GM12878 (cell line): ENCODE data around the gene NOS1AP. TPM values are rescaled to one million over a fixed set of nuclear protein-coding genes. Genes with fewer than 3 reads are reported as not detected.
A peak's percentile ranks its signal among the peaks of the same experiment; 100 is the strongest.

ENCODE experiments used
- ATAC-seq: fragments of 200-7000 bp; cut with Tn5 transposase; 3 replicates; pipeline ENCODE4 v1.9.1; 2020; ENCODE audit warnings: mild to moderate bottlenecking, moderate library complexity
- BruUV-seq: library from RNA; stranded (reverse); fragments of 400-500 nt; replicated peaks from 2 replicates; lab custom pipeline; 2021; lab: Mats Ljungman, UMichigan
- CTCF ChIA-PET: fragments of 300-600 bp; sonication (Branson Sonifier 250); formaldehyde crosslinking; extraction: SDS; loops from one replicate; lab custom pipeline; 2021; ENCODE audit warnings: inconsistent platforms; lab: Yijun Ruan, JAX
- POLR2A ChIA-PET: fragments of 350-600 bp; formaldehyde crosslinking; extraction: SDS; loops from one replicate; lab custom pipeline; 2021; ENCODE audit warnings: inconsistent platforms; lab: Charles Lee
- RAD21 ChIA-PET: fragments of 300-600 bp; sonication (Branson Sonifier 250); formaldehyde crosslinking; loops from one replicate; lab custom pipeline; 2023; ENCODE audit warnings: antibody characterized with exemption; ENCODE audit not compliant: unreplicated experiment; lab: Charles Lee
- SMC1A ChIA-PET: fragments of 300-600 bp; sonication (Branson Sonifier 250); formaldehyde crosslinking; loops from one replicate; lab custom pipeline; 2023; ENCODE audit not compliant: unreplicated experiment, uncharacterized antibody; lab: Charles Lee
- DNase-seq: peaks from one replicate; pipeline ENCODE4 v3.0.0-alpha.2; 2011; ENCODE audit warnings: low read depth, low spot score
- FAIRE-seq: peaks from 3 replicates; lab custom pipeline; 2011; peaks lifted over from hg19 to GRCh38; lab: Jason Lieb, UNC
- H2AFZ ChIP-seq: 2 replicates; pipeline ENCODE4 v1.6.0; 2011; ENCODE audit warnings: low read depth, low read length, control low read depth; ENCODE audit not compliant: control insufficient read depth
- H3K27ac ChIP-seq: 2 replicates; pipeline ENCODE4 v1.5.1; 2011; ENCODE audit warnings: control low read depth; ENCODE audit not compliant: control insufficient read depth, insufficient read depth
- H3K27me3 ChIP-seq, 2 experiments: replicated peaks in 1 of 2; 2 replicates each; pipeline versions ENCODE4 v1.6.0 to v1.6.1; 2011; ENCODE audit warnings: low read length in 1 of 2; ENCODE audit not compliant: control insufficient read depth in 2 of 2, insufficient read depth in 2 of 2
- H3K36me3 ChIP-seq, 2 experiments: 2 replicates each; pipeline ENCODE4 v1.5.1; 2011; ENCODE audit warnings: low read length in 1 of 2; ENCODE audit not compliant: control insufficient read depth in 2 of 2, insufficient read depth in 2 of 2
- H3K4me1 ChIP-seq: 2 replicates; pipeline ENCODE4 v1.6.1; 2011; ENCODE audit warnings: mild to moderate bottlenecking, low read length, moderate library complexity, mixed read lengths; ENCODE audit not compliant: control insufficient read depth, insufficient read depth
- H3K4me2 ChIP-seq: 2 replicates; pipeline ENCODE4 v1.6.0; 2011; ENCODE audit warnings: control low read depth; ENCODE audit not compliant: control insufficient read depth, insufficient read depth
- H3K4me3 ChIP-seq: fragments of 200-600 bp; sonication (generic); 2 replicates; pipeline ENCODE4 v1.5.1; 2016
- H3K79me2 ChIP-seq: 2 replicates; pipeline ENCODE4 v1.6.0; 2011; ENCODE audit warnings: low read length; ENCODE audit not compliant: control insufficient read depth, insufficient read depth
- H3K9ac ChIP-seq: 2 replicates; pipeline ENCODE4 v1.8.0; 2011; ENCODE audit warnings: low read length, control low read depth, mixed read lengths; ENCODE audit not compliant: control insufficient read depth, insufficient read depth
- H3K9me3 ChIP-seq: replicated peaks from 3 replicates; pipeline ENCODE4 v1.5.1; 2011; ENCODE audit warnings: mild to moderate bottlenecking, low read length; ENCODE audit not compliant: control insufficient read depth, insufficient read depth
- H4K20me1 ChIP-seq: 2 replicates; pipeline ENCODE4 v1.6.0; 2011; ENCODE audit not compliant: control insufficient read depth, insufficient read depth
- ETV6 ChIP-seq, 2 experiments: fragments of 450-650 bp in 1 of 2; IDR thresholded peaks in 1 of 2; conservative IDR thresholded peaks in 1 of 2; 2 replicates each; pipeline ENCODE4 v1.6.1; 2014; ENCODE audit warnings: antibody characterized with exemption in 1 of 2, borderline replicate concordance in 1 of 2, low read depth in 1 of 2, mild to moderate bottlenecking in 1 of 2, moderate library complexity in 1 of 2
- KLF5 ChIP-seq: fragments of 450-650 bp; IDR thresholded peaks from 2 replicates; pipeline ENCODE4 v1.6.1; 2014; ENCODE audit warnings: mild to moderate bottlenecking; ENCODE audit not compliant: partially characterized antibody
- MLLT1 ChIP-seq: fragments of 450-650 bp; IDR thresholded peaks from 2 replicates; pipeline ENCODE4 v1.6.1; 2016; ENCODE audit warnings: mild to moderate bottlenecking
- MTA3 ChIP-seq: IDR thresholded peaks from 2 replicates; pipeline ENCODE4 v1.6.1; 2012; ENCODE audit warnings: low read length, inconsistent platforms, borderline replicate concordance
- NRF1 ChIP-seq: conservative IDR thresholded peaks from 2 replicates; pipeline ENCODE4 v1.6.1; 2011; ENCODE audit warnings: mild to moderate bottlenecking, low read depth, low read length, improper control_type of control experiment
- POU2F2 ChIP-seq: IDR thresholded peaks from 3 replicates; pipeline ENCODE4 v1.6.1; 2011; ENCODE audit warnings: low read depth, mild to moderate bottlenecking, low read length, borderline replicate concordance
- RBBP5 ChIP-seq: fragments of 200-600 bp; sonication (generic); conservative IDR thresholded peaks from 2 replicates; pipeline ENCODE4 v1.6.1; 2016
- RUNX3 ChIP-seq: IDR thresholded peaks from 2 replicates; pipeline ENCODE4 v1.6.1; 2012; ENCODE audit warnings: low read length, inconsistent platforms
- SIN3A ChIP-seq: IDR thresholded peaks from 2 replicates; pipeline ENCODE4 v1.6.1; 2012; ENCODE audit warnings: low read depth, low read length, improper control_type of control experiment
- SUZ12 ChIP-seq: fragments of 200-600 bp; sonication (generic); IDR thresholded peaks from one replicate; pipeline ENCODE4 v1.6.1; 2018; ENCODE audit warnings: antibody characterized with exemption, mild to moderate bottlenecking; ENCODE audit not compliant: unreplicated experiment
- TAF1 ChIP-seq: IDR thresholded peaks from 2 replicates; pipeline ENCODE4 v1.6.1; 2011; ENCODE audit warnings: mild to moderate bottlenecking, low read depth, low read length, borderline replicate concordance
- ZBED1 ChIP-seq: IDR thresholded peaks from 2 replicates; pipeline ENCODE4 v1.6.1; 2016; ENCODE audit warnings: borderline replicate concordance
- WGBS: methylation state at CpG from one replicate; pipeline ENCODE4 v1.1.6; 2016; ENCODE audit warnings: low lambda C conversion rate; ENCODE audit not compliant: insufficient replicate concordance, insufficient coverage; ENCODE audit errors: missing lambda C conversion rate; 5-methylcytosine and 5-hydroxymethylcytosine counted together
- in situ Hi-C: fragments of 300-500 bp; cut with MboI; formaldehyde crosslinking; loops from 9 replicates; pipeline ENCODE4 v1.14.3; 2018; ENCODE audit warnings: mixed read lengths
- intact Hi-C: fragments of 100-400 bp; cut with micrococcal nuclease; formaldehyde crosslinking; loops from one replicate; pipeline ENCODE4 v1.14.2; 2022; ENCODE audit not compliant: unreplicated experiment
- polyA plus RNA-seq, 11 experiments: library from polyadenylated mRNA; depleted of rRNA in 4 of 11; unstranded in 6 of 11; stranded (reverse) in 5 of 11; fragments of >200 nt; fragmentation: Nextera tagmentation in 4 of 11; fragmentation: Illumina TruSeq in 1 of 11; extraction: Ambion mirVana in 4 of 11; extraction: Trizol in 1 of 11; gene quantifications; 1 replicate in 1 of 11; 2 replicates in 10 of 11; pipeline versions ENCODE4 v1.2.1 to v1.2.3, GENCODE V29; 2011 to 2016; ENCODE audit warnings: inconsistent platforms in 2 of 11, missing spikeins in 2 of 11, low read depth in 1 of 11
- total RNA-seq, 4 experiments: library from RNA; depleted of rRNA in 3 of 4; stranded (reverse); fragments of >200 nt in 3 of 4; fragmentation: Illumina TruSeq in 1 of 4; extraction: Trizol in 1 of 4; gene quantifications; 2 replicates each; pipeline versions ENCODE4 v1.2.1 to v1.2.3, GENCODE V29; 2013 to 2021

Gene NOS1AP
- total and polyA plus RNA-seq, 10 of the 15 experiments (the other 5 are each of a cell fraction or from before 2014, with no cell fraction given): 0.03 to 0.15 TPM; not detected in 8

GRCh38 chr1:162070094-162070748 lies 730 bp downstream of the NOS1AP start:
- no peak for FAIRE-seq
- ATAC-seq: no peak; the same call in 2 of the 3 replicates
- Histone ChIP-seq H3K36me3 (no peaks in the 10 kb centered on the region), H3K4me3 (peak overlapping the region; percentile 84), H3K79me2 (no peaks in the 10 kb centered on the region), H3K4me1 (no peaks in the 10 kb centered on the region), H3K9ac (no peak overlapping the region), H2AFZ (peak overlapping the region; percentile 42; the same call in 1 of the 2 replicates), H3K4me2 (peak overlapping the region; percentile 85; the same call in 1 of the 2 replicates), H3K27me3 (peaks cover 7 to 11% of the 10 kb centered on the region in 2 experiments), H3K27ac (no peak overlapping the region), H3K9me3 (no peaks in the 10 kb centered on the region), H4K20me1 (peaks cover 4% of the 10 kb centered on the region; the same call in 1 of the 2 replicates)
- ChIA-PET POLR2A (no interaction called here), SMC1A (no interaction called here), CTCF (interaction anchor here (1.0 kb wide), 1 partner anchor 14 kb away, joined by 3 read pairs; no protein-coding TSS in a partner anchor), RAD21 (interaction anchor here (0.6 to 0.9 kb wide), 2 partner anchors 228 to 277 kb away, joined by 4 read pairs; no protein-coding TSS in a partner anchor)
- no peak for DNase-seq
- WGBS: 4% methylated on average over 29 of the region's 29 CpGs
- BruUV-seq: no TSS peak
- in situ Hi-C loops (no loop called here), intact Hi-C loops (no loop called here)
- no peak for TF ChIP-seq RBBP5
- TF ChIP-seq POU2F2: no peak
- peak; percentile 13 for TF ChIP-seq SUZ12

- WGBS: 33% methylated on average over 7 of the region's 7 CpGs
- DNase-seq (no peak), ATAC-seq (no peak), FAIRE-seq (no peak)
- H3K4me1 ChIP-seq: no peaks in the 10 kb centered on the region
- no TSS peak for BruUV-seq
- no peaks in the 10 kb centered on the region for H3K9me3 ChIP-seq
- peaks cover 7 to 11% of the 10 kb centered on the region in 2 experiments for H3K27me3 ChIP-seq
- RAD21 ChIA-PET: interaction anchor here (0.9 kb wide), 1 partner anchor 278 kb away, joined by 4 read pairs; no protein-coding TSS in a partner anchor
- no peaks in the 10 kb centered on the region for H3K36me3 ChIP-seq
- intact Hi-C loops (no loop called here), in situ Hi-C loops (no loop called here)
- no peaks in the 10 kb centered on the region for H3K79me2 ChIP-seq
- SMC1A ChIA-PET: no interaction called here
- no peak overlapping the region for H2AFZ ChIP-seq
- POLR2A ChIA-PET: no interaction called here
- no peak overlapping the region for H3K9ac ChIP-seq
- H3K27ac ChIP-seq: no peak overlapping the region
- CTCF ChIA-PET: interaction anchor here (1.0 kb wide), 1 partner anchor 15 kb away, joined by 3 read pairs; no protein-coding TSS in a partner anchor
- H3K4me3 ChIP-seq: no peak overlapping the region
- H4K20me1 ChIP-seq: peaks cover 4% of the 10 kb centered on the region; the same call in 1 of the 2 replicates
- H3K4me2 ChIP-seq: no peak overlapping the region
- no peak for TF ChIP-seq TAF1
- TF ChIP-seq NRF1: no peak
- no peak for TF ChIP-seq SUZ12
- TF ChIP-seq ZBED1: no peak
- no peak for TF ChIP-seq SIN3A
- TF ChIP-seq MTA3: no peak
- TF ChIP-seq MLLT1: no peak
- TF ChIP-seq ETV6 (conservative IDR thresholded peaks at IDR 0.05 in 1 of 2, IDR thresholded peaks at IDR 0.05 in 1 of 2; ENCODE audit: borderline replicate concordance in 1 of 2, low read depth in 1 of 2): no peak
- no peak for TF ChIP-seq RUNX3
- TF ChIP-seq KLF5: no peak
These were observed 1.3 kb downstream of the NOS1AP start for GRCh38 chr1:162070825-162071224.
